ENCODE data around the gene PDE4D.
"Not testable (repeated sequence)": the region's sequence is repeated elsewhere in the genome, so short reads cannot be mapped to it uniquely, and the experiment has no call there.

PDE4D gene

GRCh38 chr5:59767681-59768151 lies 125.8 kb downstream of the PDE4D start:
- peak; percentile 78 for DNase-seq (ENCODE audit: low read depth)
- no peak for TF ChIP-seq CTCF (IDR thresholded peaks at IDR 0.05; ENCODE audit: insufficient read depth, low read depth, low read length, missing control alignments)
- peak overlapping the region; percentile 85 for H3K4me3 ChIP-seq (ENCODE audit: low read length)

- DNase-seq (ENCODE audit: low read depth), result no peak
- H3K4me3 ChIP-seq (ENCODE audit: low read length), result peak overlapping the region; percentile 85
These were observed 126.3 kb downstream of the PDE4D start for GRCh38 chr5:59767211-59767605.

GRCh38 chr5:59766427-59767210 lies 126.9 kb downstream of the PDE4D start:
- no peak for TF ChIP-seq CTCF (IDR thresholded peaks at IDR 0.05; ENCODE audit: insufficient read depth, low read depth, low read length, missing control alignments)
- peak overlapping the region; percentile 85 for H3K4me3 ChIP-seq (ENCODE audit: low read length)
- peak; percentile 35 for DNase-seq (ENCODE audit: low read depth)

More at GRCh38 chr5:59767211-59767605, 126.3 kb downstream of the PDE4D start:
- TF ChIP-seq CTCF (IDR thresholded peaks at IDR 0.05; ENCODE audit: insufficient read depth, low read depth, low read length, missing control alignments), result no peak

- TF ChIP-seq CTCF (IDR thresholded peaks at IDR 0.05; ENCODE audit: insufficient read depth, low read depth, low read length, missing control alignments), result no peak
- DNase-seq (ENCODE audit: low read depth), result no peak
- H3K4me3 ChIP-seq (ENCODE audit: low read length), result no peak overlapping the region
These were observed 128.1 kb downstream of the PDE4D start for GRCh38 chr5:59765446-59765845.

GRCh38 chr5:59764361-59764760 lies 129.2 kb downstream of the PDE4D start:
- DNase-seq (ENCODE audit: low read depth), result no peak
- TF ChIP-seq CTCF (IDR thresholded peaks at IDR 0.05; ENCODE audit: insufficient read depth, low read depth, low read length, missing control alignments), result no peak
- no peak overlapping the region for H3K4me3 ChIP-seq (ENCODE audit: low read length)

GRCh38 chr5:59763541-59763940 lies 130.0 kb downstream of the PDE4D start:
- peak; percentile 41 for DNase-seq (ENCODE audit: low read depth)
- no peak for TF ChIP-seq CTCF (IDR thresholded peaks at IDR 0.05; ENCODE audit: insufficient read depth, low read depth, low read length, missing control alignments)
- H3K4me3 ChIP-seq (ENCODE audit: low read length), result no peak overlapping the region

GRCh38 chr5:59762232-59762631 lies 131.3 kb downstream of the PDE4D start:
- not testable (repeated sequence) for H3K4me3 ChIP-seq (ENCODE audit: low read length); DNase-seq (ENCODE audit: low read depth)

Measured in epithelial cell of esophagus (primary cell).